Muscle of leg (tissue), 11 donors: ENCODE results near the gene LIN54. TPM values are rescaled to one million over a fixed set of nuclear protein-coding genes. Genes with fewer than 3 reads are reported as not detected.
"Not testable (repeated sequence)": the region's sequence is repeated elsewhere in the genome, so short reads cannot be mapped to it uniquely, and the experiment has no call there.

Source experiments
- DNase-seq: peaks from one replicate; pipeline ENCODE4 v3.0.0; 2013
- H3K27ac ChIP-seq: one replicate; pipeline ENCODE4 v1.5.1; 2013; ENCODE audit warnings: mild to moderate bottlenecking, low read length, control low read depth
- H3K27me3 ChIP-seq: one replicate; pipeline ENCODE4 v1.6.1; 2013; ENCODE audit warnings: low read length; ENCODE audit not compliant: control insufficient read depth, insufficient read depth
- H3K36me3 ChIP-seq: one replicate; pipeline ENCODE4 v1.6.1; 2013; ENCODE audit warnings: low read length; ENCODE audit not compliant: control insufficient read depth, insufficient read depth
- H3K4me1 ChIP-seq: one replicate; pipeline ENCODE4 v1.6.1; 2013; ENCODE audit warnings: low read length; ENCODE audit not compliant: control insufficient read depth, insufficient read depth
- H3K4me3 ChIP-seq: one replicate; pipeline ENCODE4 v1.5.1; 2013; ENCODE audit warnings: low read length, control low read depth
- H3K9me3 ChIP-seq: replicated peaks from 2 replicates; pipeline ENCODE4 v1.6.1; 2013; ENCODE audit warnings: low read depth, low read length; ENCODE audit not compliant: control insufficient read depth
- WGBS: methylation state at CpG from one replicate; pipeline ENCODE4 v1.1.5; 2013; ENCODE audit warnings: missing lambda C conversion rate; ENCODE audit not compliant: insufficient coverage; 5-methylcytosine and 5-hydroxymethylcytosine counted together
- polyA plus RNA-seq, 8 donors: library from polyadenylated mRNA; unstranded; fragments of 120-200 nt; gene quantifications; one replicate each; pipeline versions ENCODE4 v1.2.1 to v1.2.3, GENCODE V29; 2013; ENCODE audit warnings: inconsistent platforms in 1 of 8, low replicate concordance in 1 of 8; ENCODE audit not compliant: insufficient read length in 8 of 8, insufficient read depth in 1 of 8
- total RNA-seq: library from RNA; stranded (reverse); fragments of 120-200 nt; gene quantifications from one replicate; pipeline ENCODE4 v1.2.4, GENCODE V29; 2013

The LIN54 gene
- total and polyA plus RNA-seq, 9 donors = 7.4 to 10.0 (median 8.7) TPM

DNA sequence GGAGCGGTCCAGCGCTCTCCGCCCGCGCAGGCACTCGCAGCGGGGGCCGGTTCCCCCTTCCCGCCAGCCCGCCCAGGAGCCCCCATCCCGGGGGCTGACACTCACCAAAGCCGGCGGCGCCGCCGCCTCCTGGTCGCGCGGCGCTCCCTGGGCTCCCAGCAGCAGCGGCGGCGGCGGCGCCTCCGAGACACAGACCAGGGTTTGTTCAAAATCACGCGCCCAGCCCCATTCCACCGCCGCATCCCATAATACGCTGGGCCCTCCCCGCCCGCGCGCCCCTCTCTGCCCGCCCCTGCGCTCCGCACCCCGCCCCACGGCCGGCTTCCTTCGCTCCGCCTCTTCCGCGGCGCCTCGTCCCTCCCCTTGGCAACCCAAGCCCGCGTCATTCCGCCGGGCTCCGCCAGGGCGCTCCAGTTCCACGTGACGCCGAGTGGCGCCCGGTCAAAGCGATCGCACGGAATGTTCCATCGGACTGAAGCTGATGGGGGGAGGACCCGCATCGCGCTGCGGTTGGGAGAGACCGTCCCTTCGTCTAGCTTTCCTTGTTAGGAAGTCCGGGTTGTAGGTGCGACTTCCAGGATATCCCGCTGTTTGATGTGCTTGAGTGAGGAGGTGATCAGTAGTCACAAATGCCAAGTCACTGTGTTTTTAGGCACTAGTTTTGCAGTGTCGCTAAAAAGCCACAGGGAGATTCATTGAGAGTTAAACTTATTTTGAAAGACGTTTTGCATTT, 2.2 kb upstream of the LIN54 start:
- H3K36me3 ChIP-seq = no peaks in the 10 kb centered on the region
- under 1% methylated on average over 69 of the region's 73 CpGs for WGBS
- H3K4me1 ChIP-seq = peaks cover 10% of the 10 kb centered on the region
- DNase-seq = peak; percentile 99
- H3K27ac ChIP-seq = peak overlapping the region; percentile 89
- H3K4me3 ChIP-seq = peak overlapping the region; percentile 77
- H3K9me3 ChIP-seq = no peaks in the 10 kb centered on the region
- H3K27me3 ChIP-seq = no peaks in the 10 kb centered on the region

DNA sequence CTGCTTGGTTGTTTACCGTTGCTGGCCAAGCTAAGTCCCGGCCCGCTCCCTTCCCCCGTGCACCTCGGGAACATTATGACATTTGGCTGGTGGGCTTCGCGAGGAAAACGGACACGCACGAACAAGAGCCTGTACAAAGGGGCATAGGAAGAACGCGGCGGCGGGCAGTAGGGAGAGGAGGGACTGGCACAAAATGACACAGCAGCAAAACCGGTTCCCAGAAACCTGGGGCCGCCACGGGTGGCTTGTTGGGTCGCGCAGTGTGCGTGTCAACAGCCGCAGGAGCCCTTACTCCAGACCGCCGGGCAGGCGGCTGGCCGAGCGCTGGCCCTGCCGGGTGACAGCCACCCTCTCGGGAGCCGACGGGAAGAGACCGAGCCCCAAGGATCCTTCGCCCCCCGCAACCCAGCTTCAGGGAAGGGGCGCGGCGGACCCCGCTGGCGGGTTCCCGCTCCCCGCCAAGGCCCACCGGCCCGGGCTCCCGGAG, 1.6 kb upstream of the LIN54 start:
- H3K4me1 ChIP-seq = peaks cover 10% of the 10 kb centered on the region
- H3K27ac ChIP-seq = peak overlapping the region; percentile 89
- peak overlapping the region; percentile 73 for H3K4me3 ChIP-seq
- H3K27me3 ChIP-seq = no peaks in the 10 kb centered on the region
- H3K9me3 ChIP-seq = no peaks in the 10 kb centered on the region
- H3K36me3 ChIP-seq = no peaks in the 10 kb centered on the region
- DNase-seq = peak; percentile 43
- under 1% methylated on average over 43 of the region's 43 CpGs for WGBS

DNA sequence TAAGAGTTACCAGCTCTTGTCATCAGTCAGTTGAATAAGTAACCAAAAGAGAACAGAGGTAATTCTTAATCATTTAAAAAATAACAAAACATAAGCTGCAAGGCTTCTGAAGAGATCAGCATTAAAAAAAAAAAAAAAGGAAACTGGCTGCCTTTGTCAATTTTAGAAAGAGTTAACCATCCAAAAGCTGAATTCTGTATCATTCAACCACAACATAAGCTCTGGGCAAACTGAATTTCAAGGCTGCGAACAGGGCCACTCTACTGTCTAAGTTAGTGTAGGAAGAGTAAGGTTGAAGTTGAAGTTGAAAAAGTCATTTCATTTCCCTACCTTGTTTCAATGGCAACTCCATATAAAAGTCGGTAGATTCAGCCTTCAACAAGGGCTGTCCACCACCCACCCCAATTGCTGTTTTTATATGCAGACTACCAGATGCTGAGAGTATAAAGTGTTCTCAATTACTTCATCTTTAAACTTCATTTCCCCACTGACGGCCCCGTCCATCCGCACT, 1.1 kb upstream of the LIN54 start:
- 0% methylated on average over 3 of the region's 5 CpGs for WGBS
- H3K27me3 ChIP-seq = no peaks in the 10 kb centered on the region
- peak overlapping the region; percentile 73 for H3K4me3 ChIP-seq
- no peaks in the 10 kb centered on the region for H3K9me3 ChIP-seq
- H3K27ac ChIP-seq = peak overlapping the region; percentile 89
- no peak for DNase-seq
- no peaks in the 10 kb centered on the region for H3K36me3 ChIP-seq
- H3K4me1 ChIP-seq = peaks cover 10% of the 10 kb centered on the region

DNA sequence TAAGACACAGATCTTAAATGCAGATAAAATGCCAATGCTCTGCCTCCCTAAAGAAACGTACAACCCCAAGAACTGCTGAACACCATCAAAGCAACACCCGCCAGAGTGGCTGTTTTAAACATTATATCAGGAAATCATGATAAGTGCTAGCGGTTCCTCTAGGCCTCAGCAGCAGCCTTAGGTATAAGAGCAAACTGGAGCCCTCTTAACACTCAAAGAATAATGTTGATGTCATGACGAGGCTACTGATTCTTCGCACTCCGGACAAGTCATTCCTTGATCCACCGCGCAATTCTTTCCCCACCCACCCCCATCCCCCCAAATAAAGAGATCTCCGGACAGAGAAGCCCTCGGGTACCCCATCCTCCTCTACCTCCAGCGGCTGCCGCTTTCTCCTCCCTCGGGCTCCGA, 507 bp downstream of the LIN54 start:
- Histone ChIP-seq H3K36me3 (no peaks in the 10 kb centered on the region), H3K4me3 (peak overlapping the region; percentile 95), H3K27me3 (no peaks in the 10 kb centered on the region), H3K27ac (peak overlapping the region; percentile 96), H3K4me1 (peaks cover 10% of the 10 kb centered on the region), H3K9me3 (no peaks in the 10 kb centered on the region)
- DNase-seq = peak; percentile 44
- WGBS = 0% methylated on average over 9 of the region's 14 CpGs

DNA sequence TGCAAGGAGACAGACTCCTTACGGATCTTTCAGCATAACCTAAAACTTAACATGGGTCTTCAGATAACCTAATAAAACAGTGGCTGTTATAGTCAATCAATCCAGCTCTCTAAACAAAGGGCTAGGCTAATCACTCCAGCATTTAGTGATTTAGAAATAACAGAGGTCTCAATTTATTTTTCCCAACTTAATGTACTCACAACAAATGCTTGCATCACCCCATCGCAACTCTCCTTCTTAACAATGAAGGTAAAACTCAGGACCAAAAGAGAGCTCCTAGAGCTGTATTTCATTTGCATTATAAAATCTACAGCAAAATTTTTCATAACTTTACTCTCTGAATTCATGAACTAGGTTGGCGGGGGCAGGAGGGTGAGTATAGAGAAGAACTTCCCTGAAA, 1.1 kb downstream of the LIN54 start:
- no CpG with 5 or more reads among the region's 3 CpGs for WGBS
- Histone ChIP-seq H3K9me3 (no peaks in the 10 kb centered on the region), H3K36me3 (no peaks in the 10 kb centered on the region), H3K4me1 (peaks cover 10% of the 10 kb centered on the region), H3K4me3 (peak overlapping the region; percentile 95), H3K27me3 (no peaks in the 10 kb centered on the region), H3K27ac (peak overlapping the region; percentile 96)
- DNase-seq = no peak

DNA sequence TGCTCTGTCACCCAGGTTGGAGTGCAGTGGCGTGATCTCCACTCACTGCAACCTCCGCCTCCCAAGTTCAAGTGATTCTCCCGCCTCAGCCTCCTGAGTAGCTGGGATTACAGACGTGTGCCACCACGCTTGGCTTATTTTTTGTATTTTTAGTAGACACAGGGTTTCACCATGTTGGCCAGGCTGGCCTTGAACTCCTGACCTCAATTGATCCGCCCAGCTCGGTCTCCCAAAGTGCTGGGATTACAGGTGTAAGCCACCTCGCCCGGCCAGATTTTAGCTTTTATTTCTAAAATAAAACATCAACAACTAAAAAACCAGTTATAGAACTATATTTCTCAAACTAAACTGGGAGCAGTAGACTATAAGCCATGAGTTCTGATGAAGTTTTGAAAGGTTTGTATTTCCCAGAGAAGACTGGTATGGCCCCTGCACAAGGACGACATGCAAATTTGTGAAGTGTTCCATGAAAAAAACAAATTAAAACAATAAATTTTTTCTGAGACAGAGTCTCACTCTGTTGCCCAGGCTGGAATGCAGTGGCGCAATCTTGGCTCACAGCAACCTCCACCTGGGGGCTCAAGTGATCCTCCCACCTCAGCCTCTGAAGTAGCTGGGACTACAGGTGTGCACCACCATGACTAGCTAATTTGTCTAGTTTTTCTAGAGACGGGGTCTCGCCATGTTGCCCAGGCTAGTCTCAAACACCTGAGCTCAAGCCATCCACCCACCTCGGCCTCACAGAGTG, 7.4 kb downstream of the LIN54 start:
- WGBS = 89% methylated on average over 5 of the region's 14 CpGs
- not testable (repeated sequence) for H3K27ac ChIP-seq, H3K36me3 ChIP-seq, H3K4me1 ChIP-seq, H3K4me3 ChIP-seq, H3K9me3 ChIP-seq, H3K27me3 ChIP-seq, DNase-seq

DNA sequence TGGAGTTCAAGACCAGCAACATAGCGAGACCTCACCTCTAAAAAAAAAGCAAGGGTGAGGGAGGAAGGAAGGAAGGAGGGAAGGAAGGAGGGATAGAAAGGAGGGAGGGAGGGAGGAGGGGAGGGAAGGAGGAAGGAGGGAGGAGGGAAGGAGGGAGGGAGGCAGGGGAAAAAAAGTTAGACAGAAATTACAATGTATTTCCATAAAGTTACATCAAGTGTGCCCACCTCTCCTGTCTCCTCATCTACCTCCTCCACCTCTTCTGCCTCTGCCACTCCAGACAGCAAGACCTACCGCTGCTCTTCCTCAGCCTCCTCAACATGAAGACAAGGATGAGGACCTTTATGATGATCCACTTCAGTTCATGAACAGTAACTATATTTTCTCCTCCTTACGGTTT, 8.3 kb downstream of the LIN54 start:
- no peaks in the 10 kb centered on the region for H3K36me3 ChIP-seq
- WGBS = 90% methylated on average over 2 of the region's 3 CpGs

DNA sequence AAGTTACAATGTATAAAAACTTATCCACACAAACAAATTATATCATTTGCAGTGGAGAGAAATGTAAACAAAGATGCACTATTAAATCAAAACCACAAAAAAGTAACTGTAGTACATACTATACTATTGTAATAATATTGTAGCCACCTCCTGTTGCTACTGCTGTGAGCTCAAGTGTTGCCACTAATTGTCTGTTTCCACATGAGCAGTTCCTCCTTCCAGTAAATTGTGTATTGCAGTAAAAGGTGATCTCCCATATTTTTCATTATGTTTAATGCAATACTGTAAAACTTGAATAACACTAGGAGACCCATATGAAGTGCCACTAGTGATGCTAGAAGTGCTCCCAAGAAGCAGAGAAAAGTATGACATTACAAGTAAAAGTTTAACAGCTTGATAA, 11.7 kb downstream of the LIN54 start:
- H3K27ac ChIP-seq = no peak overlapping the region
- no peak overlapping the region for H3K4me3 ChIP-seq
- no peaks in the 10 kb centered on the region for H3K27me3 ChIP-seq
- no peaks in the 10 kb centered on the region for H3K9me3 ChIP-seq
- no peaks in the 10 kb centered on the region for H3K36me3 ChIP-seq
- no peaks in the 10 kb centered on the region for H3K4me1 ChIP-seq
- no peak for DNase-seq

More for the DNA sequence above, 8.3 kb downstream of the LIN54 start:
- no peaks in the 10 kb centered on the region for H3K4me1 ChIP-seq
- H3K27ac ChIP-seq = no peak overlapping the region
- H3K27me3 ChIP-seq = no peaks in the 10 kb centered on the region
- DNase-seq = no peak
- no peaks in the 10 kb centered on the region for H3K9me3 ChIP-seq
- H3K4me3 ChIP-seq = no peak overlapping the region

DNA sequence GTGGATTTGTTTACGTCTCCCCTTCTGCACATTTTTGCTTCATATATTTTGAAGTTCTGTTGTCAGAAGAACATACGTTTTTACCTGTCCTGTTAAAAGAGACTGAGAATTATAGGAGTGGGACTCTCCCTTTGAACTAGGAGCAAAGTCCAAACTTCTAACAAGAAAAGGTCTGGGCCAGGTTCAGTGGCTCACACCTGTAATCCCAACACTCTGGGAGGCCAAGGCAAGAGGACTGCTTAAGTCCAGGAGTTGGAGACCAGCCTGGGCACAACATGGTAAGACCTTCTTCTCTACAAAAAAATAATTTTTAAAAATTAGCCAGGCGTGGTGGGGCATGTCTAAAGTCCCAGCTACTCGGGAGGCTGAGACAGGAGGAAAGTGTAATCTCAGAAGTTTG, 15.8 kb downstream of the LIN54 start:
- H3K9me3 ChIP-seq = no peaks in the 10 kb centered on the region
- no peaks in the 10 kb centered on the region for H3K36me3 ChIP-seq
- H3K4me3 ChIP-seq = no peak overlapping the region
- no peak for DNase-seq
- WGBS = 100% methylated on average over 1 of the region's 4 CpGs
- H3K27me3 ChIP-seq = no peaks in the 10 kb centered on the region
- H3K4me1 ChIP-seq = no peaks in the 10 kb centered on the region
- no peak overlapping the region for H3K27ac ChIP-seq
